Measurements from ENCODE around the gene NELL1.

Gene NELL1

GRCh38 chr11:21229224-21229623 lies 559.8 kb downstream of the NELL1 start:
- Histone ChIP-seq H3K4me3 (ENCODE audit: low read length, poor library complexity, severe bottlenecking) (no peak overlapping the region), H2AFZ (ENCODE audit: low read length) (no peak overlapping the region), H3K9me3 (ENCODE audit: insufficient read depth, low read depth, low read length) (0 out of 2 replicates have a peak, but pooled peaks cover 3% of the 10 kb centered on the region), H3K4me1 (ENCODE audit: insufficient read depth, low read length, poor library complexity, severe bottlenecking) (no peaks in the 10 kb centered on the region), H3K9ac (ENCODE audit: low read depth, low read length, poor library complexity, severe bottlenecking) (no peak overlapping the region), H3K27me3 (ENCODE audit: insufficient read depth, low read length, poor library complexity, severe bottlenecking) (no peaks in the 10 kb centered on the region), H4K20me1 (ENCODE audit: insufficient read depth, low read length, poor library complexity, severe bottlenecking) (no peaks in the 10 kb centered on the region), H3F3A (ENCODE audit: low read depth) (no peaks in the 10 kb centered on the region), H3K9me2 (replicated peaks; ENCODE audit: low read depth, low read length) (no peaks in the 10 kb centered on the region), H3K4me2 (ENCODE audit: low read depth, low read length, poor library complexity, severe bottlenecking) (no peak overlapping the region), H3K36me3 (ENCODE audit: insufficient read depth, low read length) (no peaks in the 10 kb centered on the region), H3K79me2 (ENCODE audit: insufficient read depth, low read length) (no peaks in the 10 kb centered on the region)
- TF ChIP-seq EZH2phosphoT487 (IDR thresholded peaks at IDR 0.05; ENCODE audit: borderline replicate concordance), result no peak
- TF ChIP-seq CTCF (conservative IDR thresholded peaks at IDR 0.05; ENCODE audit: low read length), result no peak

- no peak overlapping the region for H3K9ac ChIP-seq (ENCODE audit: low read depth, low read length, poor library complexity, severe bottlenecking)
- H3F3A ChIP-seq (ENCODE audit: low read depth), result no peaks in the 10 kb centered on the region
- H2AFZ ChIP-seq (ENCODE audit: low read length), result no peak overlapping the region
- H3K9me2 ChIP-seq (replicated peaks; ENCODE audit: low read depth, low read length), result no peaks in the 10 kb centered on the region
- H3K9me3 ChIP-seq (ENCODE audit: insufficient read depth, low read depth, low read length), result no peaks in the 10 kb centered on the region
- no peak overlapping the region for H3K4me3 ChIP-seq (ENCODE audit: low read length, poor library complexity, severe bottlenecking)
- TF ChIP-seq EZH2phosphoT487 (IDR thresholded peaks at IDR 0.05; ENCODE audit: borderline replicate concordance), result no peak
- no peak for TF ChIP-seq CTCF (conservative IDR thresholded peaks at IDR 0.05; ENCODE audit: low read length)
- no peaks in the 10 kb centered on the region for H3K4me1 ChIP-seq (ENCODE audit: insufficient read depth, low read length, poor library complexity, severe bottlenecking)
- no peaks in the 10 kb centered on the region for H3K36me3 ChIP-seq (ENCODE audit: insufficient read depth, low read length)
- H3K4me2 ChIP-seq (ENCODE audit: low read depth, low read length, poor library complexity, severe bottlenecking), result no peak overlapping the region
- no peaks in the 10 kb centered on the region for H3K79me2 ChIP-seq (ENCODE audit: insufficient read depth, low read length)
- no peaks in the 10 kb centered on the region for H4K20me1 ChIP-seq (ENCODE audit: insufficient read depth, low read length, poor library complexity, severe bottlenecking)
- H3K27me3 ChIP-seq (ENCODE audit: insufficient read depth, low read length, poor library complexity, severe bottlenecking), result no peaks in the 10 kb centered on the region
These were observed 580.8 kb downstream of the NELL1 start for GRCh38 chr11:21250196-21250595.

GRCh38 chr11:21254055-21254454 lies 584.7 kb downstream of the NELL1 start:
- no peaks in the 10 kb centered on the region for H3K79me2 ChIP-seq (ENCODE audit: insufficient read depth, low read length)

More at GRCh38 chr11:21254055-21254454, 584.7 kb downstream of the NELL1 start:
- H4K20me1 ChIP-seq (ENCODE audit: insufficient read depth, low read length, poor library complexity, severe bottlenecking), result no peaks in the 10 kb centered on the region
- H3K27me3 ChIP-seq (ENCODE audit: insufficient read depth, low read length, poor library complexity, severe bottlenecking), result no peaks in the 10 kb centered on the region
- no peaks in the 10 kb centered on the region for H3F3A ChIP-seq (ENCODE audit: low read depth)
- TF ChIP-seq EZH2phosphoT487 (IDR thresholded peaks at IDR 0.05; ENCODE audit: borderline replicate concordance) (no peak), CTCF (conservative IDR thresholded peaks at IDR 0.05; ENCODE audit: low read length) (no peak)
- H3K36me3 ChIP-seq (ENCODE audit: insufficient read depth, low read length), result no peaks in the 10 kb centered on the region
- H3K4me1 ChIP-seq (ENCODE audit: insufficient read depth, low read length, poor library complexity, severe bottlenecking), result no peaks in the 10 kb centered on the region
- H2AFZ ChIP-seq (ENCODE audit: low read length), result no peak overlapping the region
- no peak overlapping the region for H3K4me3 ChIP-seq (ENCODE audit: low read length, poor library complexity, severe bottlenecking)
- no peak overlapping the region for H3K4me2 ChIP-seq (ENCODE audit: low read depth, low read length, poor library complexity, severe bottlenecking)
- no peaks in the 10 kb centered on the region for H3K9me3 ChIP-seq (ENCODE audit: insufficient read depth, low read depth, low read length)
- no peak overlapping the region for H3K9ac ChIP-seq (ENCODE audit: low read depth, low read length, poor library complexity, severe bottlenecking)
- H3K9me2 ChIP-seq (replicated peaks; ENCODE audit: low read depth, low read length), result no peaks in the 10 kb centered on the region
